HEK293 (cell line): Measurements from ENCODE around the gene RAP2A.

Experiments
- CTCF ChIA-PET: fragments of 350-600 bp; formaldehyde crosslinking; extraction: SDS; loops from one replicate; lab custom pipeline; 2021; ENCODE audit warnings: antibody characterized with exemption; lab: Yijun Ruan, JAX
- POLR2A ChIA-PET: fragments of 300-600 bp; formaldehyde crosslinking; extraction: SDS; loops from one replicate; lab custom pipeline; 2020; ENCODE audit warnings: antibody characterized with exemption, inconsistent platforms; lab: Yijun Ruan, JAX
- H3K27ac ChIP-seq: fragments of 200-500 bp; sonication (Bioruptor generic); 2 replicates; pipeline ENCODE4 v1.5.1; 2014; ENCODE audit warnings: low read depth, low read length, control low read depth, inconsistent platforms; ENCODE audit errors: extremely low read depth
- H3K36me3 ChIP-seq, 2 experiments: fragments of 200-500 bp in 1 of 2; sonication (Bioruptor generic) in 1 of 2; 1 replicate in 1 of 2; 2 replicates in 1 of 2; pipeline ENCODE4 v1.5.1; 2014 to 2017; ENCODE audit warnings: inconsistent platforms in 2 of 2, low read length in 2 of 2; ENCODE audit not compliant: control insufficient read depth in 2 of 2, insufficient read depth in 1 of 2
- H3K4me1 ChIP-seq: fragments of 200-500 bp; sonication (Bioruptor generic); 2 replicates; pipeline ENCODE4 v1.5.1; 2014; ENCODE audit warnings: mild to moderate bottlenecking, low read length, inconsistent platforms; ENCODE audit not compliant: control insufficient read depth, insufficient read depth
- H3K4me3 ChIP-seq: 2 replicates; pipeline ENCODE4 v1.5.1; 2011; ENCODE audit warnings: low read depth, mild to moderate bottlenecking, control low read depth, low read length, moderate library complexity
- H3K9me3 ChIP-seq: fragments of 200-500 bp; sonication (Bioruptor generic); 2 replicates; pipeline ENCODE4 v1.5.1; 2014; ENCODE audit warnings: low read depth, low read length, inconsistent platforms; ENCODE audit not compliant: control insufficient read depth, insufficient read depth
- GLI2 ChIP-seq: fragments of 450-650 bp; formaldehyde crosslinking; IDR thresholded peaks from 2 replicates; pipeline ENCODE4; 2017; ENCODE audit warnings: missing biosample characterization, missing genetic modification characterization, low read depth, borderline replicate concordance
- KLF7 ChIP-seq: fragments of 450-650 bp; formaldehyde crosslinking; IDR thresholded peaks from 2 replicates; pipeline ENCODE4 v1.5.1; 2016; ENCODE audit warnings: missing biosample characterization, missing genetic modification characterization, borderline replicate concordance
- KLF9 ChIP-seq: fragments of 450-650 bp; formaldehyde crosslinking; IDR thresholded peaks from 2 replicates; pipeline ENCODE4 v1.5.1; 2016; ENCODE audit warnings: missing biosample characterization, missing genetic modification characterization, low read depth
- MZF1 ChIP-seq: fragments of 450-650 bp; formaldehyde crosslinking; IDR thresholded peaks from 2 replicates; pipeline ENCODE4 v1.5.1; 2017; ENCODE audit warnings: missing biosample characterization, missing genetic modification characterization, borderline replicate concordance
- REPIN1 ChIP-seq: fragments of 450-650 bp; formaldehyde crosslinking; IDR thresholded peaks from 2 replicates; pipeline ENCODE4 v1.5.1; 2017; ENCODE audit warnings: missing biosample characterization, missing genetic modification characterization, low read depth
- SCRT2 ChIP-seq: fragments of 450-650 bp; formaldehyde crosslinking; IDR thresholded peaks from 2 replicates; pipeline ENCODE4 v1.5.1; 2016; ENCODE audit warnings: missing biosample characterization, missing genetic modification characterization
- ZBTB26 ChIP-seq: fragments of 450-650 bp; formaldehyde crosslinking; optimal IDR thresholded peaks from 2 replicates; pipeline ENCODE3; 2016; ENCODE audit warnings: missing biosample characterization, mild to moderate bottlenecking, missing genetic modification characterization
- ZNF121 ChIP-seq: fragments of 450-650 bp; formaldehyde crosslinking; IDR thresholded peaks from 2 replicates; pipeline ENCODE4 v1.5.1; 2016; ENCODE audit warnings: missing biosample characterization, missing genetic modification characterization
- ZNF155 ChIP-seq: fragments of 450-650 bp; formaldehyde crosslinking; IDR thresholded peaks from 2 replicates; pipeline ENCODE4 v1.5.1; 2016; ENCODE audit warnings: missing biosample characterization, missing genetic modification characterization
- ZNF16 ChIP-seq: fragments of 450-650 bp; formaldehyde crosslinking; IDR thresholded peaks from 2 replicates; pipeline ENCODE4 v1.5.1; 2016; ENCODE audit warnings: low read depth, missing biosample characterization, missing genetic modification characterization
- ZNF2 ChIP-seq: fragments of 450-650 bp; formaldehyde crosslinking; IDR thresholded peaks from 2 replicates; pipeline ENCODE4 v1.5.1; 2016; ENCODE audit warnings: missing biosample characterization, missing genetic modification characterization
- ZNF211 ChIP-seq: fragments of 450-650 bp; formaldehyde crosslinking; IDR thresholded peaks from 2 replicates; pipeline ENCODE4 v1.5.1; 2016; ENCODE audit warnings: low read depth, missing biosample characterization, missing genetic modification characterization
- ZNF239 ChIP-seq: fragments of 450-650 bp; formaldehyde crosslinking; IDR thresholded peaks from 2 replicates; pipeline ENCODE4 v1.5.1; 2016; ENCODE audit warnings: missing biosample characterization, missing genetic modification characterization
- ZNF266 ChIP-seq: fragments of 450-650 bp; formaldehyde crosslinking; IDR thresholded peaks from 2 replicates; pipeline ENCODE4 v1.5.1; 2016; ENCODE audit warnings: missing biosample characterization, missing genetic modification characterization, low read depth
- ZNF292 ChIP-seq: fragments of 450-650 bp; formaldehyde crosslinking; IDR thresholded peaks from 2 replicates; pipeline ENCODE4 v1.5.1; 2016; ENCODE audit warnings: low read depth, missing biosample characterization, missing genetic modification characterization, borderline replicate concordance
- ZNF302 ChIP-seq: fragments of 450-650 bp; formaldehyde crosslinking; IDR thresholded peaks from 2 replicates; pipeline ENCODE4 v1.5.1; 2016; ENCODE audit warnings: missing biosample characterization, missing genetic modification characterization, low read depth
- ZNF311 ChIP-seq: fragments of 450-650 bp; formaldehyde crosslinking; IDR thresholded peaks from 2 replicates; pipeline ENCODE4 v1.5.1; 2017; ENCODE audit warnings: missing biosample characterization, missing genetic modification characterization, borderline replicate concordance
- ZNF341 ChIP-seq: fragments of 450-650 bp; formaldehyde crosslinking; IDR thresholded peaks from 2 replicates; pipeline ENCODE4; 2016; ENCODE audit warnings: low read depth, missing biosample characterization, missing genetic modification characterization
- ZNF37A ChIP-seq: fragments of 450-650 bp; IDR thresholded peaks from 2 replicates; pipeline ENCODE4 v1.5.1; 2018; ENCODE audit warnings: missing biosample characterization, missing genetic modification characterization
- ZNF426 ChIP-seq: fragments of 450-650 bp; formaldehyde crosslinking; IDR thresholded peaks from 2 replicates; pipeline ENCODE4 v1.5.1; 2017; ENCODE audit warnings: missing biosample characterization, missing genetic modification characterization, mild to moderate bottlenecking, inconsistent platforms, moderate library complexity
- ZNF48 ChIP-seq: fragments of 450-650 bp; formaldehyde crosslinking; IDR thresholded peaks from 2 replicates; pipeline ENCODE4 v1.5.1; 2016; ENCODE audit warnings: missing biosample characterization, missing genetic modification characterization
- ZNF510 ChIP-seq: fragments of 450-650 bp; formaldehyde crosslinking; IDR thresholded peaks from 2 replicates; pipeline ENCODE4 v1.5.1; 2018; ENCODE audit warnings: mild to moderate bottlenecking, missing genetic modification characterization, missing biosample characterization; ENCODE audit not compliant: insufficient replicate concordance
- ZNF518A ChIP-seq: fragments of 450-650 bp; formaldehyde crosslinking; conservative IDR thresholded peaks from 2 replicates; pipeline ENCODE4 v1.5.1; 2016; ENCODE audit warnings: low read depth, missing biosample characterization, missing genetic modification characterization
- ZNF571 ChIP-seq: fragments of 450-650 bp; formaldehyde crosslinking; IDR thresholded peaks from 2 replicates; pipeline ENCODE4 v1.5.0; 2017; ENCODE audit warnings: missing biosample characterization, missing genetic modification characterization
- ZNF585B ChIP-seq: fragments of 450-650 bp; formaldehyde crosslinking; IDR thresholded peaks from 2 replicates; pipeline ENCODE4 v1.5.1; 2016; ENCODE audit warnings: missing biosample characterization, missing genetic modification characterization
- ZNF624 ChIP-seq: fragments of 450-650 bp; formaldehyde crosslinking; IDR thresholded peaks from 2 replicates; pipeline ENCODE4 v1.5.1; 2017; ENCODE audit warnings: missing biosample characterization, missing genetic modification characterization
- ZNF777 ChIP-seq: fragments of 450-650 bp; formaldehyde crosslinking; IDR thresholded peaks from 2 replicates; pipeline ENCODE4 v1.5.1; 2017; ENCODE audit warnings: missing biosample characterization, missing genetic modification characterization, borderline replicate concordance
- ZNF785 ChIP-seq: fragments of 450-650 bp; formaldehyde crosslinking; IDR thresholded peaks from 2 replicates; pipeline ENCODE4 v1.5.1; 2016; ENCODE audit warnings: missing biosample characterization, missing genetic modification characterization

The RAP2A gene

DNA sequence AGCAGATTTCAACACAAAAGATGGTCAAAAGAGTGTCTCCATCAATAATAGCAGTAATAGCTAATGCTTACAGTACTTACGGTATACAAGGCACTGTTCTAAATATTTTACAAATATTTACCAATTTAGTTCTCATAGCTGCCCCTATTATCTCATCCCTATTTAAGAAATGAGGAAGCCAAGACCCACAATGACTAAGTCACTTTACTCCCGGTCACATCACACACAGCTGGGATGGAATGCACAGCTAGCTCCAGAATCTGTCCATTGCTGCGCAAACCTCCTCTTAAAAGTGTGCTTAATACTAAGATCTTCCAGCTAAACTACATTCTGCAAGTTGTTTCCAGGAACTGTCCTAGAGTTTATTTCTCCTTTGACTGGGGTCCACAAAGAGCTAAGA lies 63.4 kb downstream of the RAP2A start:
- TF ChIP-seq MZF1 (no peak), REPIN1 (tag by site-specific recombination) (no peak), ZNF426 (tag by site-specific recombination) (no peak), ZNF624 (tag by site-specific recombination) (no peak), ZNF292 (tag by site-specific recombination) (no peak), ZNF239 (tag by site-specific recombination) (no peak)
- ChIA-PET CTCF (no interaction called here), POLR2A (no interaction called here)
- H3K4me1 ChIP-seq: no peaks in the 10 kb centered on the region
- no peaks in the 10 kb centered on the region for H3K36me3 ChIP-seq
- no peak overlapping the region for H3K4me3 ChIP-seq
- no peaks in the 10 kb centered on the region for H3K9me3 ChIP-seq
- no peak overlapping the region for H3K27ac ChIP-seq

DNA sequence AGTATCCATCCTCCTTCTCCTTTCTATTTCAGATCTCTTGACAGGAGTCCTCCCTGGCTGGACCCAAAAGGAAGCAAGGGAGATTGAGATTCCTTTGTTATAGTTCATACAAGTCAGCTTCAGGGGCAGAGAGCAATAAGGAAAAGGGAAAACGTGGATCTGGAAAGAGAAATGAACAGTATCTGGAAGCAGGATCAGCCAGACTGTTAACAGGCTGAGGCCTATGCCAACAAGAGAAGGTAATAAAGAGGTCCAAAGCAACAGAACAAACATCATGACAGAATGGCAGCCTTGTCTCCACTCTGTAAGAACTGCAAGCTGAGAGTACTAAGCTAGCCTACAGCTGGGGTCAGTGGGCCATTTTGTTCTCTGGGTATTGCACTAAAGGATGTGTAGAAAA lies 64.5 kb downstream of the RAP2A start:
- H3K9me3 ChIP-seq: no peaks in the 10 kb centered on the region
- H3K4me3 ChIP-seq: no peak overlapping the region
- no peaks in the 10 kb centered on the region for H3K36me3 ChIP-seq
- POLR2A ChIA-PET: no interaction called here
- no peak overlapping the region for H3K27ac ChIP-seq
- H3K4me1 ChIP-seq: no peaks in the 10 kb centered on the region
- CTCF ChIA-PET: interaction anchor here (0.6 kb wide), 1 partner anchor 85 kb away, joined by 6 read pairs; no protein-coding TSS in a partner anchor
- no peak for TF ChIP-seq ZNF37A (tag by site-specific recombination)
- no peak for TF ChIP-seq ZNF585B
- no peak for TF ChIP-seq ZNF777 (tag by site-specific recombination)
- no peak for TF ChIP-seq ZNF211 (tag by site-specific recombination)
- TF ChIP-seq ZNF311 (tag by site-specific recombination): no peak
- TF ChIP-seq SCRT2 (tag by site-specific recombination): no peak
- TF ChIP-seq REPIN1 (tag by site-specific recombination): no peak
- TF ChIP-seq ZBTB26 (tag by site-specific recombination): no peak
- no peak for TF ChIP-seq ZNF155 (tag by site-specific recombination)

DNA sequence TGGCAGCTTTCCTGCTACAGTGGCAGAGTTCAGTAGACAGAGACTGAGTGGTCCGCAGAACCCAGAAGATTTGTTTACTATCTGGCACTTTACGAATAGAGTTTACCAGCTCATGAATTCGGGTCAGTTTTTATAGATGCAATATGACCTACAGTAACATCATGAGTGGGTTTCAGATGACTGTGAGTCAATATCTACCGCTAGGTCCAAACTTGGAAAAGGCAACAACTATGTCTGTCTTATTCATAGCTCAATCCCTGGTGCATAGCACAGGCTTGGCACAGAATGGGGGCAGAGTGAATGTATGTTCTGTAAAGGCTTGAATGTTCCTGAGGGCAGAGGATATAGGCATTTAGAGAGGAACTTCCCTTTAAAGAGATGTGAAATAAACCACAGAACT lies 65.2 kb downstream of the RAP2A start:
- ChIA-PET POLR2A (no interaction called here), CTCF (interaction anchor here (0.7 kb wide), 1 partner anchor 140 kb away, joined by 3 read pairs; no protein-coding TSS in a partner anchor)
- H3K27ac ChIP-seq: no peak overlapping the region
- no peak overlapping the region for H3K4me3 ChIP-seq
- no peaks in the 10 kb centered on the region for H3K36me3 ChIP-seq
- H3K9me3 ChIP-seq: no peaks in the 10 kb centered on the region
- no peaks in the 10 kb centered on the region for H3K4me1 ChIP-seq
- TF ChIP-seq ZNF2 (tag by site-specific recombination) (no peak), ZNF426 (tag by site-specific recombination) (no peak), ZNF785 (tag by site-specific recombination) (no peak), ZNF302 (no peak), ZNF16 (no peak), KLF7 (no peak), ZNF239 (tag by site-specific recombination) (no peak), GLI2 (tag by site-specific recombination) (no peak), KLF9 (tag by site-specific recombination) (no peak), ZNF510 (no peak), ZNF266 (tag by site-specific recombination) (no peak), ZNF518A (tag by site-specific recombination) (no peak), ZNF341 (no peak), ZNF48 (tag by site-specific recombination) (no peak), ZNF571 (tag by site-specific recombination) (no peak), ZNF121 (tag by site-specific recombination) (no peak), ZNF624 (tag by site-specific recombination) (no peak)
